SJSA1 (cell line): ENCODE results near the gene CHTF8. TPM values are rescaled to one million over a fixed set of nuclear protein-coding genes. Genes with fewer than 3 reads are reported as not detected.

Experiments
- DNase-seq, 2 experiments: peaks; one replicate each; pipeline ENCODE4 v3.0.0-alpha.2; 2015 to 2020; ENCODE audit warnings: low spot score in 2 of 2, low read depth in 1 of 2
- H3K27ac ChIP-seq: fragments of 250-450 bp; sonication (Bioruptor Pico); 2 replicates; pipeline ENCODE4 v1.5.1; 2020; ENCODE audit warnings: mild to moderate bottlenecking, moderate library complexity
- H3K27me3 ChIP-seq: fragments of 250-450 bp; sonication (Bioruptor Pico); replicated peaks from 2 replicates; pipeline ENCODE4 v1.5.1; 2020; ENCODE audit warnings: mild to moderate bottlenecking, moderate library complexity
- H3K36me3 ChIP-seq: fragments of 250-450 bp; sonication (Bioruptor Pico); 2 replicates; pipeline ENCODE4 v1.5.1; 2020; ENCODE audit warnings: mild to moderate bottlenecking
- H3K4me1 ChIP-seq: fragments of 250-450 bp; sonication (Bioruptor Pico); replicated peaks from 2 replicates; pipeline ENCODE4 v1.6.1; 2021; ENCODE audit warnings: mild to moderate bottlenecking
- H3K4me3 ChIP-seq: fragments of 250-450 bp; sonication (Bioruptor Pico); 2 replicates; pipeline ENCODE4 v1.5.1; 2020; ENCODE audit warnings: mild to moderate bottlenecking
- H3K9me3 ChIP-seq: fragments of 250-450 bp; sonication (Bioruptor Pico); replicated peaks from 2 replicates; pipeline ENCODE4 v1.5.1; 2020; ENCODE audit warnings: mild to moderate bottlenecking
- total RNA-seq: library from RNA; depleted of rRNA; stranded (reverse); fragments of >200 nt; shearing (Covaris generic); gene quantifications from 2 replicates; pipeline ENCODE4 v1.2.3, GENCODE V29; 2014; rRNA removed

Gene CHTF8, protein sequence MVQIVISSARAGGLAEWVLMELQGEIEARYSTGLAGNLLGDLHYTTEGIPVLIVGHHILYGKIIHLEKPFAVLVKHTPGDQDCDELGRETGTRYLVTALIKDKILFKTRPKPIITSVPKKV
- total RNA-seq: 37.6 and 43.1 TPM in 2 replicates

- peak within 1 kb of the TSS; percentile 90 for H3K27ac ChIP-seq
- peak; percentile 57 to 86 for DNase-seq
- H3K9me3 ChIP-seq: no peaks in the 10 kb centered on the region; the same call in 1 of the 2 replicates
- H3K36me3 ChIP-seq: peaks cover 75% of the 10 kb centered on the region
- H3K4me3 ChIP-seq: peak within 1 kb of the TSS; percentile 99
- H3K4me1 ChIP-seq: peaks cover 23% of the 10 kb centered on the region
- no peaks in the 10 kb centered on the region for H3K27me3 ChIP-seq
Observed at GRCh38 chr16:69132424-69133252, at the start of gene CHTF8, which contains the start of gene UTP4. Gene CHTF8, minus strand, starts transcription at chr16:69132588. Its CDS starts 11,130 bp downstream, at chr16:69121458. Gene UTP4, plus strand, starts transcription at chr16:69132649. Its CDS starts 811 bp downstream, at chr16:69133460.

DNA sequence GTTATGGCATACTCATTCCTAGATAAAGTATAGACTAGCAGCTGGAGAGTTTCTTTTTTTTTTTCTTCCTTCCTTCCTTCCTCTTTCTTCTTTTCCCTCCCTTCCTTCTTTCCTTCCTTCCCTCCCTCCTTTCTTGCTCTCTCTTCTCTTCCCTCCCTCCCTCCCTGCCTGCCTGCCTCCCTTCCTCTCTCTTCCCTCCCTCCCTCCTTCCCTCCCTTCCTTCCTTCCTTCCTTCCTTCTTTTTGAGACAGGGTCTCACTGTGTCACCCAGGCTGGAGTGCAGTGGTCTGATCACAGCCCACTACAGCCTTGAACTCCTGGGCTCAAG, 47.6 kb upstream of the CHTF8 start:
- no peaks in the 10 kb centered on the region for H3K9me3 ChIP-seq
- H3K36me3 ChIP-seq: no peaks in the 10 kb centered on the region
- no peak overlapping the region for H3K4me3 ChIP-seq
- DNase-seq: no peak
- peaks cover 21% of the 10 kb centered on the region for H3K4me1 ChIP-seq
- no peaks in the 10 kb centered on the region for H3K27me3 ChIP-seq
- no peak overlapping the region for H3K27ac ChIP-seq

DNA sequence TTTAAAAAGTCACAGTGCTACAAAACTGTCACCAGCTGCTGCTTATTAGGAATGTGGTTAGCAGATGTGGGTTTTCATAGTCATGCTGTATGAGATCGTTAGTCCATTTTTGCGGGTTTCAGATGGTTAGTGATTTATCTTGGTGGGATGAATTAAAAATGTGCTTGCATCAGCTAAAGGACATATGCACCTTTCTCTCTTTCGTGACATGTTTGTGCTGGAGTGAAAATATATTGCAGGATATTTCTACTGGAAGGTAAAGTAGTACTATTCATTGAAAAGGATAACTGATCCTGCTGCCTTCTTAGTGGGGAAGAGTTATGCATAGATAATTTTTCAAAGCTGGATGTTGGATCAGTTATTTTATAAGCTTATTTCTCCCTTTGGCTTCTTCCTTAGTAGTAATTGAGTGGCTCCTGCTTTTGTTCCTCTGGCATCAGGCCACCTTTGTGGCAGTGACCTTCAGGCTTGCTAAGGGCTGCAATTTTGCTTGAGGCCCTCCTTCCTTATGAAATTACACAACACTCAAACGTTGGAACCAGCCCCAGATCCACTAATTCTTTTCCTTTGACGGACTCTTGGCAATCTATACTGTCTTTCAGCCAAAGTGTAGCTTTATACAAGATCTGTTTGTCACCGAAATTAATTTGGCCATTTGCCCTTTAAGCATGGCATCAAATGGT, 47.1 kb upstream of the CHTF8 start:
- DNase-seq: no peak
- H3K27ac ChIP-seq: no peak overlapping the region

DNA sequence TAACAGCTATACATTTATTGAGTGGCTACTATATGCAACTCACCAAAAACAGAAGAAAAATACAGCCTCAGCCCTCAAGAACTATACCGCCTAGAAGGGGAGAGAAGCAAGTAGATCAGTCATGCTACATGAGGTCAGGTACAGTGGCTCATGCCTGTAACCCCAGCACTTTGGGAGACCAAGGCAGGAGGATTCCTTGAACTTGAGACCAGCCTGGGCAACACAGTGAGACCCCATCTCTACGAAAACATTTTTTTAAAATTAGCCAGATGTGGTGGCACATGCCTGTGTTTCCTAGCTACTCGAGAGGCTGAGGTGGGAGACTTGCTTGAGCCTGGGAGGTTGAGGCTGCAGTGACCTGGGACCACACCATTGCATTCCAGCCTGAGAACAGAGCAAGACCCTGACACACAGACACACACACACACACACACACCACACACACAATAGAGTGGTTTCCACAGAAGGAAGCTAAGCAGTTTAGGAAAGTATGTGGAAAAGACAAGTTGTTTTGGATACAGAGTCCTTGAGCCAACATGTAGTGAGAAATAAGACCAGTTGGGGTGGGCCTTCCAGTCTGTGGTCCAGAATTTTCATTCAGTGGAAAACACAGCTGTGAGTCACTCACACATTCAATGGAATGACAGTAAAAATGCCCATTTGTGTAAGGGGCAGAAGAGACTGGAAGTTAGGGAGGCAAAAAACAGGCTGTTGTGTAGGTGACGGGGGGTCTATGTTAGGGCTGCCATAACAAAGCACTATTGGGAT, 43.8 kb upstream of the CHTF8 start:
- no peak overlapping the region for H3K4me3 ChIP-seq
- no peaks in the 10 kb centered on the region for H3K27me3 ChIP-seq
- H3K27ac ChIP-seq: no peak overlapping the region
- no peaks in the 10 kb centered on the region for H3K9me3 ChIP-seq
- peaks cover 28% of the 10 kb centered on the region for H3K4me1 ChIP-seq
- peak; percentile 39 to 51 for DNase-seq
- H3K36me3 ChIP-seq: peaks cover 9% of the 10 kb centered on the region; the same call in 1 of the 2 replicates

More for the DNA sequence above, 47.1 kb upstream of the CHTF8 start:
- H3K36me3 ChIP-seq: no peaks in the 10 kb centered on the region
- H3K4me3 ChIP-seq: no peak overlapping the region
- H3K9me3 ChIP-seq: no peaks in the 10 kb centered on the region
- no peaks in the 10 kb centered on the region for H3K27me3 ChIP-seq
- H3K4me1 ChIP-seq: peaks cover 21% of the 10 kb centered on the region

GRCh38 chr16:69171325-69172084, 39.1 kb upstream of the CHTF8 start:
- no peaks in the 10 kb centered on the region for H3K9me3 ChIP-seq
- H3K27me3 ChIP-seq: no peaks in the 10 kb centered on the region
- peaks cover 42% of the 10 kb centered on the region for H3K36me3 ChIP-seq
- H3K4me1 ChIP-seq: peaks cover 31% of the 10 kb centered on the region
- H3K4me3 ChIP-seq: no peak overlapping the region
- no peak for DNase-seq
- H3K27ac ChIP-seq: no peak overlapping the region

DNA sequence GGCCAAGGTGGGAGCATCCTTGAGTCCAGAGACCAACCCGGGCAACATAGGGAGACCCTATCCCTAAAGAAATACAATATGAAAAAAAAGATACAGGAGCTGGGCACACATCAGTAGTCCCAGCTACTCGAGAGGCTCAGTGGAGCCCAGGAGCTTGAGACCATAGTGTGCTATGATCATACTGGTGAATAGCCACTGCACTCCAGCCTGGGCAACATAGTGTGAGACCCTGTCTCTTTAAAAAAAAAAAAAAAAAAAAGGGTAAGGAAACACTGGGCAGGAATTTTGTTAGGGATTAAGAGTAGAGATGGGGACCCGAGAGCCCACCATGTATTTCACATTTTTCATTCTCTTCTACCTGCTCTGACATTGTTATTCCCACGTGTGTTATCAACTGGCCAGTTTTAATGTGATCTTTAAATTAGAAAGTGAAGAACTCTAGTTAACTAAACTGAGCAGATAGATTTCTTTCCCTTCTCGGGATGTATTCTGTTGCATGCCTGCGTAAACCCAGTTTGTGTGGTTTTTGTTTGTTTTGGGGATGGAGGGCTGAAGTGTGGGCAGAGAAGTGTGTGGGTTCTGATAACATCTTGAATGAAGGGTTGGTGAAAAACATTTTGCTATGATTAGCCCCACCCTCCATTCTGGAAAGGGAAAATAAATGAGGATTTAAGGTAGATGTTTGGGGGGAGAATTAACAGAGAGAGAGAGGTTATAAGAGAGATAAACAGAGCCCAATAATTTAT, 37.4 kb upstream of the CHTF8 start:
- peaks cover 60% of the 10 kb centered on the region for H3K36me3 ChIP-seq
- no peaks in the 10 kb centered on the region for H3K27me3 ChIP-seq
- no peaks in the 10 kb centered on the region for H3K9me3 ChIP-seq
- peaks cover 33% of the 10 kb centered on the region for H3K4me1 ChIP-seq
- no peak overlapping the region for H3K4me3 ChIP-seq
- H3K27ac ChIP-seq: no peak overlapping the region
- no peak for DNase-seq

GRCh38 chr16:69169051-69169450, 36.7 kb upstream of the CHTF8 start:
- no peak overlapping the region for H3K4me3 ChIP-seq
- no peaks in the 10 kb centered on the region for H3K9me3 ChIP-seq
- H3K27me3 ChIP-seq: no peaks in the 10 kb centered on the region
- no peak overlapping the region for H3K27ac ChIP-seq
- H3K4me1 ChIP-seq: peaks cover 33% of the 10 kb centered on the region
- peaks cover 65% of the 10 kb centered on the region for H3K36me3 ChIP-seq
- DNase-seq: no peak

- Histone ChIP-seq H3K4me3 (no peak overlapping the region), H3K36me3 (peaks cover 69% of the 10 kb centered on the region), H3K27ac (no peak overlapping the region), H3K4me1 (peaks cover 21% of the 10 kb centered on the region), H3K9me3 (no peaks in the 10 kb centered on the region), H3K27me3 (no peaks in the 10 kb centered on the region)
- no peak for DNase-seq
Observed at GRCh38 chr16:69166946-69167930, 34.9 kb upstream of the CHTF8 start.

- Histone ChIP-seq H3K27ac (no peak overlapping the region), H3K9me3 (no peaks in the 10 kb centered on the region), H3K4me3 (no peak overlapping the region), H3K27me3 (no peaks in the 10 kb centered on the region), H3K4me1 (peaks cover 21% of the 10 kb centered on the region), H3K36me3 (peaks cover 76% of the 10 kb centered on the region)
- no peak for DNase-seq
Observed at GRCh38 chr16:69166221-69166833, 33.9 kb upstream of the CHTF8 start.

GRCh38 chr16:69165584-69165983, 33.2 kb upstream of the CHTF8 start:
- no peak for DNase-seq
- Histone ChIP-seq H3K27me3 (no peaks in the 10 kb centered on the region), H3K9me3 (no peaks in the 10 kb centered on the region), H3K4me1 (peaks cover 17% of the 10 kb centered on the region), H3K36me3 (peaks cover 79% of the 10 kb centered on the region), H3K4me3 (no peak overlapping the region), H3K27ac (no peak overlapping the region)

- Histone ChIP-seq H3K4me3 (no peak overlapping the region), H3K4me1 (no peaks in the 10 kb centered on the region), H3K9me3 (no peaks in the 10 kb centered on the region), H3K27me3 (no peaks in the 10 kb centered on the region), H3K36me3 (peaks cover 85% of the 10 kb centered on the region), H3K27ac (no peak overlapping the region)
- DNase-seq: no peak
Observed at GRCh38 chr16:69160192-69160591, 27.8 kb upstream of the CHTF8 start.
